KG1 (cell line): Measurements from ENCODE around the gene ARHGAP28.
"Not testable (repeated sequence)": the region's sequence is repeated elsewhere in the genome, so short reads cannot be mapped to it uniquely, and the experiment has no call there.

Experiments
- DNase-seq: peaks from one replicate; lab custom pipeline; 2025; lab: John Stamatoyannopoulos, UW

ARHGAP28 gene

DNA sequence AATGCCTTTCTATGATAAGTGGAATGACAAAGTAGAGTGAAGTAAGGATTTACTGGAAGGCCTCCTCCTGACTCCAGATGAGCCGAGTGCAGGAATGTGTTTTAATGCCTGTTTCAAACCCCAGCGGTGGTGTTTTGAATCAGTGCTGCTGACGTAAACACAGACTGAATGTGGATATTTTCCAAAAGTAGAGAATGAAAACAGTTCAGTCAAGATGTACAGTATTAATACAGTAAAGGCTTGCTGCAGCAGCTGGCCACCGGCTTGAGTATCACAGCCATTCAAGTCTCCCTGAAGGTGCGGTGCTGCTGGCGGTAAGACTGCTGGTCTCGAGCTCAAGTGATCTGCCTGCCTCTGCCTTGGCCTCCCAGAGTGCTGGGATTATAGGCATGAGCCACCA is 46.7 kb downstream of the ARHGAP28 start:
- no peak for DNase-seq

DNA sequence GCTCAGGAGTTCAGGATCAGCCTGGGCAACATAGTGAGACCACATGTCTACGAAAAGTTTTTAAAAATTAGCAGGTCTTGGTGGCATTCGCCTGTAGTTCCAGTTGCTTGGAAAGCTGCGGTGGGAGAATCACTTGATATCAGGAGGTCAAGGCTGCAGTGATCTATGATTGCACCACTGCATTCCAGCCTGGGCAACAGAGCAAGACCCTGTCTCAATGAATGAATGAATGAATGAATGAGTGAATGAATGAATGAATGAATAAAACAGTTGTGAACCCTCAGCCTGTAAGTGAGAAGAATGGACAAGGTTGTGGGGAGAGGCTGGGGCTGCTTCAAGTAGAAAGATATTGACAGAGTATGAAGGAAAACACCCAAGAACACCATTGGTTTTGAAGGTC is 48.0 kb downstream of the ARHGAP28 start:
- DNase-seq: no peak

DNA sequence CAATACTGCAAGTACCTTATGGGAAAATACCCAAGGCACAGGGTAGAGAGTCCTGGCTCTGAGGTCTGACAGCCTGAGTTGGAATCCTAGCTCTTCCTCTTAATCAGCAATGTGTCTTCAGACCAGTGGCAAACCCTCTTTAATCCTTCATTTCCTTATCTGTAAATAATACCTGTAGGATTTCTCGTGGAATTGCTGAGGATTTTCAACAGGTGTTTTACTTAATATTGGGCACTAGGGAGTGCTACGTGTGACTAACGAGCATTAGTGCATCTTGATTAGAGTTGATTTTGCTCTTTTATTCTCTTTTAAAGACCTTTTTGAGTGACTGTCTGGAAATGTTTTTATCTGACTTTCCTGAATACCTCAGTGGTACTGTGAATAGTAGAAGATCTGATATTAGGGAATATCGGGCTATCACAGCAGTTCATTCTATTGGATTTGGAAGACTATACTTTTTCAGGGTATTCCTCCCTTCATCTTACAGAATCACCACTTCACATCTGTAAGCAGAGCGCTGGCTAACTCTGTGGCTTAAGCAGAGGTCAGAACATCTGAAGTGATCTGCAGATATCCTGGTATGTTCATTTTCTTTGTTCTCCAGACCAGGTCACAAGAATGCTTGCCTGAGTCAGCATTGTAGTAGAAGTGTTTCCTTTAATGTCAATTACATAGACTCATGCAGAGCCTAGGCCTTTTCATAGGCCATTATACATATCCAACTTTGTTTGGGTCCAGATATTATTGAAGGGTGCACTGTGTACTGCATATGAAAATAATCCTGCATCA is 49.1 kb downstream of the ARHGAP28 start:
- DNase-seq: no peak

DNA sequence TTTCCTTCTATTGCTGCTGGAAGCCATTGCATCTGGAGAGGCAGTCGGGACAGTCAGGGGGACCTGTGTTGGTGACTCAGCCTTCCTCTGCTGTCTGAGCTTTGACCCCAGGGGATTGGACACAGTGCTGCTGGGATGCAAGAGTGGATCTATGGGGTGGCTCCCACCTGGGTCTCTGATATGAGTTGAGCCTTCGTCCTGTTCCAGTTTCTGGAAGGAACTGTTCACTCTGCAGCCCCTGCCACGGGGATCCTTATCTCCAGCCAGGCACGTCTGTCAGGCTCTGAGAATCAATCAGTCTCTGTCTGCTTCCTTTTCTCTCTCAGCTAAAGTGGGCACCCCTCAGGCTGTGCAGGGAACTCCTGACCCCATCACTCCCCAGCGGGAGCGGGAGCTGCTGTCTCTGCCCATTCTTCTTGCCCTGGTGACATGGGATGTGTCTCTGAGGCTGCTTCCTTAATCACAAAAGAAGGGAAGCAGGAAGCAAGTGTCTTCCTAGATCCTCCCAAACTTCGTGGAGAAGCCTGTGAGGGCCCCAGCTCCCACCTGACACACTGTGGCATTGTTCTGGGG is 51.7 kb downstream of the ARHGAP28 start:
- no peak for DNase-seq

DNA sequence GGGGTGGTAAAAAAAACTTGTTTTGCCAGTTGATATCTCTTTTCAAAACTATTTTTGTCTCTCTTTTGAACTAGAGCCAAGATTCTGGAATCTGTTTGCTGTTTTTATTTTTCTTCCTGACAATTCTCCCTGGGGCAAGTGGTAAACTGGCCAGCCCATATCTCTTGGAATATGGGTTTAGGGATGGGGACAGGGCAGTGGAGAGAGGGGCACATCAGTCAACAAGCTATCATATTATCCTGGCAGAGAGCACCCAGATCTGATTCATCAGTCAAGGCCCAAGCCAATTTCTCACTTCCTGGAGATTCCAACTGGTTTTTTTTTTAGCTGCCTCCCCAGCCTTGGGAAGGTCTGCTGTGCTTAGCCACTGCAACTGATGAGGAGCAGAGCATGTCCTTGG is 52.3 kb downstream of the ARHGAP28 start:
- DNase-seq: no peak

DNA sequence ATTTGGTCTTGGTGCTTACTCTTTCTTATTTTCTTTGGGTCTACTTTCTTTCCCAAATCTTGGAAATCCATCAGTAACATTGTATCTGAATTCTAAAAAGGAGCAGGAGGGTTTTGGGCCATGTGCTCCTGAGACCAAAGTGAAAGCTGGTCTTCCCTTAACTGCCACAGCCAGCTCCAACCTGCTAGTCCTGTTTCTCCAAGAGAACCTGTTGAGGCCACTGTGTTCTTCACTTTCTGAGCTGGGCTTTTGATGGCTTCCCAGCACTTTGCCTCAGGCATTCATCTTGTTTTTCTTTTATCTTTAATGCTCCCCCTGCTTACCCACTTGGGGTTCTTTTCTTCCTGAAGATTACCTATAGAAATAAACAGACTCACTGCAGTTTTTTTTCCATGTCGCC is 53.3 kb downstream of the ARHGAP28 start:
- DNase-seq: no peak

DNA sequence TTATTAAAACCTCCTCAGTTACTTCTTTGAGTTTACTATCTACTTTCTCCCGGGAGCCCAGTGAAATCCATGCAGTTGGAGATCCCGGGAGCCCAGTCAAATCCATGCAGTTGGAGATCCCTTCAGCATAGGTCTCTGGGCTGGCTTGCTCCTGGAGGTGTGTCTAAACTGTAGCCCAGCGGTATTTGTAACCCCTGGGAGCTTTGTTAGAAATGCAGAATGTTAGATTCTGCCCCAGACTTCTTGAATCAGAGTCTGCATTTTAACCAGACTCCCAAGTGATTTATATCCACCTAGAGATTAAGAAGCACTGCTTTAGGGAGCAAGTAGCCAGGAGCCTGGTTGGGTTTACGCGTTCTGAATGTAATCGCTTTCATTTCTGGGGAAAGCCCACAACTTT is 54.5 kb downstream of the ARHGAP28 start:
- DNase-seq: no peak

DNA sequence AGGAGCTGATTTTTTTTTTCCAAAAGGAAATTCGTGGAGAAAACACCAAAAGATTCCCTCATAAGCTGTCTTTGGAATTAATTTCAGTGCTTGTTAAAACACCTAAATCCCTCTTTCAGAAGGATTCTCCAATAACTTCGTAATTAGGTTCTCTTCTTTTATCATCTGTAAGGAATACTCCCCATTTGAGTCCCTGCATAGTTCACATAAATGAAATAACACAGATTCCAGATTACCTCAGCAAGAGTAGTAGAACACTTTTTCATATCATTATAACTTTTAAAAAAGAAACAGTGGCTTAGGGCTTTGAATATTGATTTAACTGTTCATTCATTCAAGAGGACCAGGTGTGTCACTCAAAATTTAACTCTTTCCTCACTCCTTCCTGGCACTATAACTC is 55.5 kb downstream of the ARHGAP28 start:
- no peak for DNase-seq

DNA sequence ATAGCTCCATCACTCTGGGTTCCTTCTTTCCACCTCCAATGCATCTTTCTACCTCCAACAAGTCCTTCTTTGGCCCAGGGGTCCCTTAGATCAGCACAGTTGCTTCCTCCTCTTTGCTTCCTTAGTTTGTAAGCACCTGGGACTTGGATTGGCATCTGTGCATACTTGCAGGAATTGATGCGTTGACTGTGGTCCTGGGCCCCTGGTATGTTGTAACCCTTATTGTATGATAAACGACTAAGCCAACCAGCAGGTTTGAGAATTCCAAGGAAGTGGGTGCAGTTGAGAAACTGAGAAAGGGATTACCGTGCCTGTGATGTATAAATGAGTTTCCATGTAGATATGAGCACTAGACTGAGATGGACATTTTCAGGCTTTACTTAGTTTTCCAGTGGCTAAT is 55.9 kb downstream of the ARHGAP28 start:
- no peak for DNase-seq

DNA sequence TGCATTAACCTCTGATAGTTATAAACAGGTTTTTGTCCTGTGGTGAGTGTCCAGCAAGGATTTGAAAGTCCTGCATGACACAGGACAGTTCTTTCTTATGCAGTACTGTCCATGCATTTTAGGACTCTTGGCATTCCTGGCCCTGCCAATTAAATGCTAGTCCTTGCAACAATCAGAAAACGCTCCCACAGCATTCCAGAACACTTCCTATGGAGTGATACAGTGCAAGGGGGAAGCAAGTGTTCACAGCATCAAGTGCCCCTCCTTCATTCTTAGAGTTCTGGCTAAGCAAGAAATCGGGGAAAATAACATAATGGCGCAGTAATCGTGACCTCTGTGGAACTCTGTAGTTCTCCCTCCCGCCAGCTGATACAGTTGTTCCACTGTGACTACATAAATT is 62.9 kb downstream of the ARHGAP28 start:
- no peak for DNase-seq

DNA sequence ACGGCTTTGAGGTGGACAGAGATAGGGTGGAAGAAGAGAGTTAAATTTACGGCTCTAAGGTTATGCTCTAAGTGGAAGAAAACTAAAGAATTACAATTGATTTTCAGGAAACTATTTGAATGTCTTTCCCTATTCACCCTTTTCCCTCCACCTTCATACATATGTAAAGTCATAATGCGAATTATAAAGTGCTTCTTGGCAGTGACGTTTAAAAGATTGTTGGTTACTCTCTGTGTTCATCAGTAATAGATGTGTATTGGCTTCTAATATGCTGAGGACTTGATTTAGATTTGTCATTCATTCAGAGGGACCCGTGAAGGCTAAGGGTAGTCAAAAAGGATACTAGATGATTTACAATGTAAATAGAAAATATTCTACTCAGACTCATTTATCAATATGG is 63.9 kb downstream of the ARHGAP28 start:
- DNase-seq: no peak

DNA sequence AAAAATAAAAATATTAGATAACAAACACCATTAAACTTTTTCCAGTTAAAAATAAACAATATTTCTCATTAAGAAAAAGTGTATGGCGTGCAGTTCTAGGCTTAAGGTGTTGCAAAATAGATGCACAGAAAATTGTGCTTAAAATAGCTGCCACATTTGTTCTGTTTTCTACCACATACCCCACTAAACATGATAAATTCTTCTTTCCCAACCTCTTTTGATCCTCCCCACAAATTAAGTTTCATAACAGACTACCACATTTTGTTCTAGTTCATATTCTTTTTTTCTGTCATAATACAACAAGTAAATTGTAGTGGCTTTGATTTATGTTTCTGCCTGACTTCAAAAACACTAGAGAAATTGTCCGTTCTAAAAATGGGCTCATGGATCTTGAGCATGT is 64.5 kb downstream of the ARHGAP28 start:
- no peak for DNase-seq

DNA sequence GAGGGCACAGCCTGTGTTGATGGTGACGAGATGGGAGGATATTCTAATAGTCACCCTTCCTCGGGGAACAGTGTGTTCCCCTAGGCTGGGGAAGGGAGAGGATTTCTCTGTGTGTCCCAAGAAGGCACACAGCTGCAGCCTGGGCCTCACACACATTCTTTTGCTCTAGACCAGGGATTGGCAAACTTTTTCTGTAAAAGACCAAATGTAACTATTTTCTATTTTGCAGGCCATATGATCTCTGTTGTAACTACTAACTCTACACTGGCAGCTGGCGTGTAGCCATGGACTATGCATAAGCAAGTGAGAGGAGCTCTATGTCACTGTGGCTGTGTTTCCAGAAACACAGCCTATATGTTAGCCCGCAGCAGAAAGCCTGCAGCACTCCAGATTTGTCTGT is 65.8 kb downstream of the ARHGAP28 start:
- no peak for DNase-seq

DNA sequence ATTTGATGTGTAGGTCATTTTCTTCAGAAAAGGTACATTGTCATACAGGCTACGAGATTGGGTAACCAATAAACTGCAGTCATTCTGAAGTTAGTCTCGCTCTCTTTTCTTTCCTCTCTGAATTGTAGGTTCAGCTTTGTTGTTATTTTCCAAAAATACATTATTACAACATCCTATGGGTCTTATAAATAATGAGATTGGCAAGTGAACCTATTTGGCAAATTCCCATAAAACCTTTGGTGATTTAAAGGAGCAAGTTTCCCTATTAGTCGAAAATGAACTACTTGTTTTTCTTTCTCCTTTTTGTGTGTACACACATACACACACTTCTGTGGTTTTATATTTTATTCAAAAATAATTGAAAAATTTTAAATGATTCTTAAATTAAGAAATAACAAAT is 67.0 kb downstream of the ARHGAP28 start:
- no peak for DNase-seq

DNA sequence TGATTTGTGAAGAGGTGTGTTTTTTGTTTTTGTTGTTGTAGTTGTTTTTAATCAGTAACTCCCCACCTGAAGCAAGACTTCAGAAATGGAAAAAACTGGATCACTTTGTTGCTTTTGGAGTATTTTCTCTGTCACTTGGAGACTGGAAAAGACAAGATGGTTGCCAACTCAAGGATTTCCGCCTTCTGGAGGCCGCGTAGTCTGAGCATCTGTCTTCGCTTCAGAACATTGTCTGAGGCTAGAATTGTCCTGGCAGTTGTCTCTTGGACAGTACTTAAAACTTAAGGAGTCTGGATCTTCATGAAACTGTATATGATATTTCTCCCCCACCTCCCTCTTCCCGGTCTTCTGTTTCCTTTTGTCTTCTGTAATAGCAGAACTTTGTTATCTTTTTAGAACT is 67.7 kb downstream of the ARHGAP28 start:
- no peak for DNase-seq

DNA sequence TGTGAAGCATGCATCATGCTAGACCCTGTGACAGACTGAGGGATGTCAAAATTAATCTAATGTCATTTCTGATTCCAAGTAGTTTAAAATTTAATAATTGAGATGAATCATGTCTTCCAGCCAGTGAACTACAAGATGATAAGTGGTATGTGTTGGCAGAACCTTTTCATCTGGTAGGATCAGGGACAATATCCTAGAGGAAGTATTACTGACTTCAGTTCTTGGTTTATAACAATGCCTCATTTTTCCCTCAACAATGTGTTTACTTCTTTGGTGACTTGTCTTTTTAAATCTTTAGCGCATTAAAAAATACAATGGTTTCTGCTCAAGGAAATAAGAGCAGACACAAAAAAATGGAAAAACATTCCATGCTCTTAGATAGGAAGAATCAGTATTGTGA is 69.4 kb downstream of the ARHGAP28 start:
- DNase-seq: no peak

DNA sequence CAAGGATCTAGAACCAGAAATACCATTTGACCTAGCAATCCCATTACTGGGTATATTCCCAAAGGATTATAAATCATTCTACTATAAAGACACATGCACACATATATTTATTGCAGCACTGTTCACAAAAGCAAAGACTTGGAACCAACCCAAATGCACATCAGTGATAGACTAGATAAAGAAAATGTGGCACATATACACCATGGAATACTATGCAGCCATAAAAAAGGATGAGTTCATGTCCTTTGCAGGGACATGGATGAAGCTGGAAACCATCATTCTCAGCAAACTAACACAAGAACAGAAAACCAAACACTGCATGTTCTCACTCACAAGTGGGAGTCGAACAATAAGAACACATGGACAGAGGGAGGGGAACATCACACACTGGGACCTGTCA is 70.8 kb downstream of the ARHGAP28 start:
- not testable (repeated sequence) for DNase-seq

DNA sequence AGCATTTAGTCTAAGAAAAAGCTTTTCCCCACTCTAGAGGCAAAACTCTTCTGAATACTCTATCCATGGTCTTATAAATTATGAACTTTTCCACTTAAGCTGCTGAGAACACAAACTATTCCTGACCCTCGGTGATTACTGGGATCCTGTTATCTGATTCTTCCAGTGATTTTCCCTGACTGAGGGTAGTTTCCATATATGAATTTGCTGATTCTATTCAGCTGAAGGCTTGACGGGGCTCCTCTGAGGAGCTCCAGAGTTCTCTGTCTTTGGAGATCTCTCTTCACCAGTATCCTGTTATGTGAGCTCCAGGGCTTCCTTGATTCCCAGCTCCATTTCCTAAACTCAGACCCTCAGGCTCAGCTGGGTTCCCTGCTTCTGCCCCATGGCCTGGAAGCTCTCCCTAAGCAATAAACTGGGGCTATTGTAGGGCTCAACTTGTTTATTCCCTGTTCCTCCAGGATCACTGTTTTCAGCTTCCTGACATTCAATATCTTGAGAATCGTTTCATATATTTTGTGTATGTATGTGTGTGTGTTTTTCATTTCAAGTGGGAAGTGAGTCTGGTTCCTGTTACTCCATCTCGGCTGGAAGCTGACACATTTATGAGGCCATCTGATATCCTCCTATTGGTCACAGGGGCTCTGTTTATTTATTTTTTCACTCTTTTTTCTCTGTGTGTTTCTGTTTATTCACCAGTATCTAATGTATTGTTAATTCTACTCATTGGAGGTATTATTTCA is 78.2 kb downstream of the ARHGAP28 start:
- DNase-seq: no peak

DNA sequence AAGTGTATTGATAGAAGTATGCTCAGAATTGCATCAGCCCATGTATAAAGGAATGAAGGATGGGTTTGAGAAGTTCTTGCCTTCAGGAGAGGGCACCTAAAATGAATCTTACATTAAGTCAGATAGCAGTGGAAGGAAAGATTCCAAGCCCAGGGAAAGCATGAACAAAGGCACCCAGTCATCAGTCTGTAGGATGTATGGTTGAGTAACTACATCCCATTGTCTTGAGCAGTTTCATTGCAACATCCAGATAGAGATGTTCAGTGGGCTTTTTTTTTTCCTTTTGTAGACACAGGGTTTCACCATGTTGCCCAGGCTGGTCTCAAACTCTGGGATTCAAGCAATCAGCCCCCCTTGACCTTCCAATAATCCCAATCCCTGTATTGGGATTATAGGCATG is 80.7 kb downstream of the ARHGAP28 start:
- no peak for DNase-seq

DNA sequence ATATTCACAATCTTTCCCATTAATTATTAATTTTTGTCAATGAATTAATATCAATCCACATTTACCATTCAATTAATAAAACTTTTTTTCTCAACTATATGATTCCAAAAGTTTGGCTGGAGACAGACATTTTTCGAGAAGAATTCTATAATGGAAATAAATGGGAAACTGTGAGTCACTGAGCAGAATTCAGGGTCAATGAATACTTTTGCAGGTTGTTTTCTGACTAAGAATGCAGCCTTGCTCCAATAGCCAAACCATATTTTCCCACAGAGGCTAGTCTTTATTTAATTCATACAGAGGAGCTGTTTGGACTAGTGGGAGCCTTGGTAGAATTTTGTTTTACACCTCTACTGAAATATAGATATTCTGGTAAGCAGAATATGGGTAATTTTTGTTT is 82.3 kb downstream of the ARHGAP28 start:
- no peak for DNase-seq

DNA sequence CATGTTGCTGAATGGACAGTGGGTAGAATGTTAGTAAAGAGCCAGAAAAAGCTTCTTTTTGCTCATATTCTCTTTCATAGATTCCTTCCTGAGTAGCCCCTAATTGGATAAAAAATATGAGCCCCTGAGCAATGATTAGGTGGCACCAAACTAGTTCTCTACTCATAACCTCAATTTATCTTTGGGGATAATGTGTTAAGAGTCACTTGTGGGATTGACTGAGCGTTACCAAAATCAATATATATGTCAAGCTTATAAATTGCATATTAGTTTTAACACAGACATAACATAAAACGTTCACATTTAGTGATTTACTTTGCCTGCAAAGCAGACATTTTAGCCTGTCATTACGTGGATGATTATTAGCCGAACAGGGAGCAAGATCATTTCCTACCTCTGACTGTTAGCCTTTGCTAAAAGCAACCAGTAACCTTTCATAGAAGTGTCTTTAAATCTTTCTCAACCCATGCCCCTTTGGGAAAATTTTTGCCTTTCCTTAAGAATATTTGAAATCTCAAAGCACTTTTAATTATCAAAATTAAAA is 85.4 kb downstream of the ARHGAP28 start:
- no peak for DNase-seq

DNA sequence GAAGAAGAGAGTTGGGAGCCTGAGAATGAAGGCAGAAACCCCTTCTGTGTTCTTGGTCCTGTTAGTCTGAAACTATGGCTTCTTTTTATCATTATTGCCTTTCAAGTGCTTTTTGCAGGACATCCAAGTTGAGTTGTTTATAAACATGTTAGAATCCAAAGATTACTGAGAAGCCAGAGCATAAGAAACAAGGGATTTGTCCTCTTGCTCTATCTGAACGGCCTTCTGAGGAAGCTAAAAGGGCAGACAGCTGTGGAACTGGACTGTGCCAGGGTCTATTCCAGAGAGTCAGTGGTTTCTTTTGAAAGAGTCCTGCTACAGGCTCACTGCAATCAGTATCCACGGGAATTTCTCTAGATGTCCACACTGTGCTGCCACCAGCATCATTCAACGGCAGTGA is 86.6 kb downstream of the ARHGAP28 start:
- DNase-seq: no peak

DNA sequence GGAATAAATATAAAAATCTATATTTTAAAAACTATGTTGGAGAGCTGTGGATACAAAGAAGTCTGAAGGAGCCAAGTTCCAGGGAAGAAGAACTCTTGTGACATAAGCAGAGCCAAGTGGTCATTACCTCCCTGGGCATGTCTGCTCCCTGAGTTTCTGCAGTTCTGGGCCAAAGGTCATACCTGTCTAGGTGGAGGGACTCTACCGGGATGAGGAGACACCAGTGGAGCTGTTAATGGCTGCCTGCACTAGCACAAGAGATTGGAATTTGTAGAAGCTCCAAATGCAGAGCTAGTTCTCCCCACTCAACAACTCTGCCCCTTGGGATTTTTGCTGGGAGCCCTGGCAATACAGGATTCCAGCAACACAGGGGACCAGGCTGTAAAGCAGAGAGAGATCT is 89.8 kb downstream of the ARHGAP28 start:
- DNase-seq: no peak
